Measurements from ENCODE around the gene OCIAD1.
A peak's percentile ranks its signal among the peaks of the same experiment; 100 is the strongest.
"Not testable (repeated sequence)": the region's sequence is repeated elsewhere in the genome, so short reads cannot be mapped to it uniquely, and the experiment has no call there.

The OCIAD1 gene

GRCh38 chr4:48827622-48828021 is 3.3 kb upstream of the OCIAD1 start:
- DNase-seq (ENCODE audit: low read depth): no peak
- no peak overlapping the region for H3K4me3 ChIP-seq (ENCODE audit: low read length)
- no peak for TF ChIP-seq CTCF (conservative IDR thresholded peaks at IDR 0.05; ENCODE audit: low read depth, low read length)

- peak overlapping the region; percentile 100 for H3K4me3 ChIP-seq (ENCODE audit: low read length)
- no peak for TF ChIP-seq CTCF (conservative IDR thresholded peaks at IDR 0.05; ENCODE audit: low read depth, low read length)
- peak; percentile 1 for DNase-seq (ENCODE audit: low read depth)
Observed at GRCh38 chr4:48831532-48832030, 693 bp downstream of the OCIAD1 start.

- DNase-seq (ENCODE audit: low read depth): no peak
- H3K4me3 ChIP-seq (ENCODE audit: low read length): peak overlapping the region; percentile 100
- no peak for TF ChIP-seq CTCF (conservative IDR thresholded peaks at IDR 0.05; ENCODE audit: low read depth, low read length)
Observed at GRCh38 chr4:48832571-48832970, 1.7 kb downstream of the OCIAD1 start.

- no peak for TF ChIP-seq CTCF (conservative IDR thresholded peaks at IDR 0.05; ENCODE audit: low read depth, low read length)
- no peak for DNase-seq (ENCODE audit: low read depth)
- no peak overlapping the region for H3K4me3 ChIP-seq (ENCODE audit: low read length)
Observed at GRCh38 chr4:48836658-48837057, 5.8 kb downstream of the OCIAD1 start.

GRCh38 chr4:48841045-48841827 is 10.3 kb downstream of the OCIAD1 start:
- H3K4me3 ChIP-seq (ENCODE audit: low read length): no peak overlapping the region
- no peak for TF ChIP-seq CTCF (conservative IDR thresholded peaks at IDR 0.05; ENCODE audit: low read depth, low read length)
- DNase-seq (ENCODE audit: low read depth): no peak

- TF ChIP-seq CTCF (conservative IDR thresholded peaks at IDR 0.05; ENCODE audit: low read depth, low read length): no peak
- DNase-seq (ENCODE audit: low read depth): no peak
- no peak overlapping the region for H3K4me3 ChIP-seq (ENCODE audit: low read length)
Observed at GRCh38 chr4:48844843-48845242, 14.0 kb downstream of the OCIAD1 start.

GRCh38 chr4:48848799-48849198 is 17.9 kb downstream of the OCIAD1 start:
- H3K4me3 ChIP-seq (ENCODE audit: low read length); DNase-seq (ENCODE audit: low read depth): not testable (repeated sequence)
